GM13977 (cell line): ENCODE measurements around the gene OMG.

ENCODE experiments used
- DNase-seq: peaks from one replicate; pipeline ENCODE4 v3.0.0; 2012; ENCODE audit warnings: low spot score
- CTCF ChIP-seq: IDR thresholded peaks from 2 replicates; pipeline ENCODE4 v1.5.1; 2012; ENCODE audit warnings: mild to moderate bottlenecking, control low read depth; ENCODE audit not compliant: insufficient read depth; ENCODE audit errors: extremely low read depth, missing control alignments
- in situ Hi-C: fragments of 300-500 bp; cut with MboI; formaldehyde crosslinking; loops from one replicate; pipeline ENCODE4 v1.12.0; 2022; ENCODE audit warnings: low sequenced_read_pairs, low pct_unique_long_range_greater_than_20kb, mixed read lengths, inconsistent platforms; ENCODE audit not compliant: unreplicated experiment

The OMG gene

DNA sequence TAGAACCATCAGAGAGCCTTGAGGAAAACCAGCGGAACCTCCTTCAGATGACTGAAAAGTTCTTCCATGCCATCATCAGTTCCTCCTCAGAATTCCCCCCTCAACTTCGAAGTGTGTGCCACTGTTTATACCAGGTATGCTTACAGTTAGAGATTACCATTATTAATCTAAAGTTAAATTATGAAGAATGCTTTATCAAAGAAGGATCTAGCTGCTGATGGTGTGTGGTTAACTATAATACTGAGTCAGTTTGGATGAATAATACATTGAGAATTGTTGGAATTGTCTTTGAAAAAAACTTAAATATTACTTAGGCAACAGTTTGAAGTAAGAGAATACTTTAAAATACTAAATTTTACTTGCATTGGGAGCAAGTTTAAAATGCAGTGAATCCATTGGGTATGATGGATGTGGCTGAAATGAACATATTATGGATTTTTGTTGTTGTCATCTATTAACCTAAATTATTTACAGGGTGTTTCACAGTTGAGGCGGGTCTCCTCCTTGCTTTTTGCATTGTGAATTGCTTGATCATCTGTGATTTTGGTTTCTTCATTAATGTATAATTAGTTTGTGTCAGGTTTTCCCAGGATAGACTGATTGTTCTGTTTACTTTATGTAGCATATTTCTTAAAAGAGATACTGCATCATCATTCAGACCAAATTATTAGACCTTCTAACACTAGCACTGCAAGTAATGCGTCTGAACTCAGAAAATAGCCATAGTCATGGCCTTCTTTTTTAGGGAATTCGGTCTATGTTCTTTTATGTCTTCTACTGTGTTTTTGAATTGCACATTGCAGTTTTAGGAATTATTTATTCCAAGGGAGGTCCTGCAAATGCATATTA, 47.8 kb downstream of the OMG start:
- no peak for TF ChIP-seq CTCF
- no peak for DNase-seq
- in situ Hi-C loops: no loop called here
